A549 (cell line): Measurements from ENCODE around the gene FNIP1.

Experiments used
- CHD4 ChIP-seq: fragments of 200-600 bp; sonication (generic); IDR thresholded peaks from 2 replicates; pipeline ENCODE4 v1.6.1; 2016; ENCODE audit warnings: antibody characterized with exemption, mild to moderate bottlenecking, borderline replicate concordance
- CTCF ChIP-seq: fragments of >200 bp; sonication (Bioruptor Twin); formaldehyde crosslinking; IDR thresholded peaks from 3 replicates; pipeline ENCODE4 v1.5.1; 2016
- E2F6 ChIP-seq: IDR thresholded peaks from 2 replicates; pipeline ENCODE4 v1.6.1; 2012; ENCODE audit warnings: low read depth, borderline replicate concordance
- ELK1 ChIP-seq: fragments of 150-350 bp; IDR thresholded peaks from 2 replicates; pipeline ENCODE4 v1.6.1; 2014; ENCODE audit warnings: low read depth, mild to moderate bottlenecking, low read length
- EP300 ChIP-seq, 2 experiments: fragments of >200 bp; sonication (Bioruptor Twin); formaldehyde crosslinking; IDR thresholded peaks; 2 replicates in 1 of 2; 3 replicates in 1 of 2; pipeline ENCODE4 v1.6.1; 2016 to 2017
- GATA3 ChIP-seq: IDR thresholded peaks from 2 replicates; pipeline ENCODE4 v1.6.1; 2012; ENCODE audit warnings: borderline replicate concordance
- JUN ChIP-seq, 2 experiments: fragments of >200 bp; sonication (Bioruptor Twin); formaldehyde crosslinking; IDR thresholded peaks; 2 replicates in 1 of 2; 3 replicates in 1 of 2; pipeline ENCODE4 v1.6.1; 2016 to 2017
- POLR2A ChIP-seq: IDR thresholded peaks from 2 replicates; pipeline ENCODE4 v1.6.1; 2012; ENCODE audit warnings: mild to moderate bottlenecking, low read length

DNA sequence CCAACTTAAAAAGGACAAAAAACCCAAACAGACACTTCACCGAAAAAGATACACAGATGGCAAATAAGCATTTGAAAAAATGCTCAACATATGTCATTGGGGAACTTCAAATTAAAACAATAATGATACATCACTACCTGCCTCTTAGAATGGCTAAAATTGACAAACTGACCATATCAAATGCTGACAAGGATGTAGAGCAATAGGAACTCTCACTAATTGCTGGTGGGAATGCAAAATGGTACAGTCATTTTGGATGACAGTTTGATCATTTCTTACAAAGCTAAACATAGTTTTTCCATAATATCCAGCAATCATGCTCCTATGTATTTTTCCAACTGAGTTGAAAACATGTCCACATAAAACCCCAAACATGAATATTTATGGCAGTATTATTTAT lies 102.9 kb downstream of the FNIP1 start:
- TF ChIP-seq CTCF (no peak), JUN (IDR thresholded peaks at IDR 0.05) (no peak), E2F6 (no peak), ELK1 (no peak), POLR2A (no peak), GATA3 (no peak), EP300 (IDR thresholded peaks at IDR 0.05) (no peak), CHD4 (no peak)
